OCI-LY3 (cell line): Measurements from ENCODE around the gene MSTO1.

Experiments used
- CTCF ChIP-seq: fragments of 200-600, 300-600 bp; sonication (generic); IDR thresholded peaks from 2 replicates; pipeline ENCODE4 v1.5.1; 2014; ENCODE audit warnings: antibody characterized with exemption, low read length, low read depth
- EZH2phosphoT487 ChIP-seq: fragments of 200-600 bp; shearing (Covaris generic); IDR thresholded peaks from 2 replicates; pipeline ENCODE4 v1.6.1; 2018; ENCODE audit warnings: antibody characterized with exemption, mixed run types, low read depth

DNA sequence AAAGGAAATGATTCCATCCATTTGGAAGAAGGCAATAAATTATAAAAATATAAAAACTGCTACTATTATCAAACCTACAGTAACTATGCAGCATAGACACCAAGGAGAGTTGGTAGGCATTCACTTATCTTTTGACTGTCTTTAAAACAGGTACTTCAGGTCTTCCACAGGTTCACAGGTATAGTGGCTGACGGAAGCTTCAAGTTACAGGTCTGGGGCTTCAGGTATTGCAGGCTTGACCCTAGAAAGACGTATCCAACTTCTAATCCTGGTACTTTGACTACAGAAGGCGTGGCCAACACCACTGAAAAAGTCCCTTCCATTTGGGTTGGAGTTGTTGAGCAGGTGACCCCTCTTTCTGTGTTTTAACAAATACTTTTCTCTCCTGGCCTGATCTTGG lies 42.9 kb downstream of the MSTO1 start:
- TF ChIP-seq CTCF (no peak), EZH2phosphoT487 (no peak)
